Heart right ventricle (tissue), 16 donors: ENCODE measurements around the gene ARHGAP42. TPM values are rescaled to one million over a fixed set of nuclear protein-coding genes. Genes with fewer than 3 reads are reported as not detected.
A peak's percentile ranks its signal among the peaks of the same experiment; 100 is the strongest.
"Not testable (repeated sequence)": the region's sequence is repeated elsewhere in the genome, so short reads cannot be mapped to it uniquely, and the experiment has no call there.

Experiments
- ATAC-seq, 8 donors: fragments of 200-7000 bp; cut with Tn5 transposase; one replicate each; pipeline ENCODE4 v1.9.1; 2020; ENCODE audit warnings: mild to moderate bottlenecking in 8 of 8, moderate library complexity in 8 of 8, moderate number of reproducible peaks in 1 of 8
- DNase-seq, 2 donors: peaks; one replicate each; pipeline ENCODE4 v3.0.0-alpha.2; 2020
- H3K27ac ChIP-seq, 10 donors: fragments of 200-600 bp; sonication (generic) in 2 of 10; one replicate each; pipeline versions ENCODE4 v1.5.0 to v1.8.0; 2020 to 2022; ENCODE audit warnings: mild to moderate bottlenecking in 3 of 10
- H3K27me3 ChIP-seq, 7 donors: fragments of 200-600 bp; one replicate each; pipeline ENCODE4 v1.8.0; 2021 to 2022; ENCODE audit warnings: mild to moderate bottlenecking in 2 of 7
- H3K36me3 ChIP-seq, 9 donors: fragments of 200-600 bp; sonication (generic) in 1 of 9; one replicate each; pipeline versions ENCODE4 v1.5.0 to v1.8.0; 2020 to 2022; ENCODE audit warnings: mild to moderate bottlenecking in 2 of 9
- H3K4me1 ChIP-seq, 9 donors: fragments of 200-600 bp; sonication (generic) in 1 of 9; one replicate each; pipeline versions ENCODE4 v1.5.0 to v1.8.0; 2020 to 2022; ENCODE audit warnings: mild to moderate bottlenecking in 4 of 9
- H3K4me3 ChIP-seq, 10 donors: fragments of 200-600 bp; sonication (generic) in 2 of 10; one replicate each; pipeline versions ENCODE4 v1.5.0 to v1.8.0; 2020 to 2022; ENCODE audit warnings: mild to moderate bottlenecking in 7 of 10, moderate library complexity in 2 of 10
- H3K9me3 ChIP-seq, 11 donors: fragments of 200-600 bp in 10 of 11; sonication (generic) in 2 of 11; one replicate each; pipeline versions ENCODE4 v1.5.0 to v1.8.0; 2013 to 2022; ENCODE audit warnings: mild to moderate bottlenecking in 2 of 11, control low read depth in 1 of 11, moderate library complexity in 1 of 11
- WGBS, 2 donors: extraction: QIAGEN DNeasy Blood & Tissue Kit; methylation state at CpG; one replicate each; pipeline ENCODE4 v1.1.7; 2013; ENCODE audit warnings: inconsistent platforms in 1 of 2; 5-methylcytosine and 5-hydroxymethylcytosine counted together
- intact Hi-C, 10 donors: fragments of 100-400 bp; cut with DNase I; formaldehyde crosslinking; loops; one replicate each; pipeline versions ENCODE4 v1.11.1 to v1.14.2; 2022
- polyA plus RNA-seq, 2 donors: library from polyadenylated mRNA; stranded (reverse); fragments of 200-250 nt; gene quantifications; one replicate each; pipeline ENCODE4 v1.2.3, GENCODE V29; 2013
- total RNA-seq, 10 donors: library from RNA; stranded (reverse); fragmentation: NEBNext Ultra II Directional in 3 of 10; extraction: Animal tissue kit (Norgen Biotek cat#: 25700) in 3 of 10; gene quantifications; one replicate each; pipeline versions ENCODE4 v1.2.1 to v1.2.4, GENCODE V29; 2021 to 2023
- TF ChIP-seq, protein P1 (sequence below), 9 donors: fragments of 200-600 bp; sonication (generic) in 2 of 9; IDR thresholded peaks; one replicate each; pipeline versions ENCODE4 v1.5.0 to v1.8.0; 2021 to 2022; ENCODE audit warnings: antibody characterized with exemption in 9 of 9, mild to moderate bottlenecking in 5 of 9, moderate library complexity in 1 of 9
- donor health status: Arrhythmogenic right ventricular cardiomyopathy.
- donor health status: ischemic (EF 13 %, LVEDD 7.1; RV severe dilation, severe dysfunction).
- donor health status: healthy with polysubstance abuse.
- donor health status: DM: no; HTN: yes; CAD: no.
- donor health status: DM: no; HTN: no; CAD: no.
- donor health status: ischemic (EF 25% LVEDD 6.9; RV normal size, moderate dysfunction).
- donor health status: ischemic (EF 25% LVEDD 5.7; RV mildly dilated, moderate dysfunction).
- donor health status: healthy.
- donor health status: DM: yes; HTN: yes; CAD: no.
- donor health status: Ischemic cardiomyopathy.
- donor health status: ischemic (EF 35%, LVEDD 5.7; RV mildly dilated, moderate dysfunction).
- donor health status: nonischemic (EF 11% LVEDD 7.7; RV severe dilation, severe dysfunction).
- donor health status: DM: yes; HTN: yes; CAD: no.
- donor health status: PGD.
- donor health status: ischemic (EF 29% LVEDD 5.4; RV normal size, mild dysfunction).
- donor health status: nonischemic (EF 23%, LVEDD 6.1; RV moderate dilation, normal function).

ARHGAP42 gene
- total and polyA plus RNA-seq, 12 donors: 3.9 to 13.1 (median 8.8) TPM

DNA sequence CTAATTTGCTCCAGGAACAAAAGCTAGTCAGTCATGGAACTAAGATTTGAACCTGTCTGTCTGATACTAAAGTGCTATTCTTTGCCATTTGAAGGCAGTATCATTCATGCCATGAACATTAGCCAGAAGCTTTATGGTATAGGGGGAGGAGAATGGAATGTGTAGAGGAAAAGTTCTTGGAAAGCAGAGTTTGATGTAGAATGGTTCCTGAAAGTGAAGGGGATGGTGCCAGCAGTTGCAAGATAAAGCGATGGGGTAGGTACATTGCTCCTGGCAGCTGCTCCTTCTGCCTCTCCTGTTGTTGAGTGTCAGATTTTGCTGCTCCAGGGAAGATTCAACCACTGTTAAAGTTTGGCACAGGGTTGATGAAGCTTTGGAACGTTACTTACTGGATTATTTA lies 53.4 kb downstream of the ARHGAP42 start:
- DNase-seq: no peak
- Histone ChIP-seq H3K4me3 (no peak overlapping the region), H3K27me3 (no peaks in the 10 kb centered on the region), H3K36me3 (no peaks in the 10 kb centered on the region), H3K9me3 (no peaks in the 10 kb centered on the region), H3K27ac (peak overlapping the region in 8 of 10 donors; percentile 19 to 83 (median 54)), H3K4me1 (peaks cover 7 to 72% (median 46%) of the 10 kb centered on the region in 9 donors)
- TF ChIP-seq, protein P1, sequence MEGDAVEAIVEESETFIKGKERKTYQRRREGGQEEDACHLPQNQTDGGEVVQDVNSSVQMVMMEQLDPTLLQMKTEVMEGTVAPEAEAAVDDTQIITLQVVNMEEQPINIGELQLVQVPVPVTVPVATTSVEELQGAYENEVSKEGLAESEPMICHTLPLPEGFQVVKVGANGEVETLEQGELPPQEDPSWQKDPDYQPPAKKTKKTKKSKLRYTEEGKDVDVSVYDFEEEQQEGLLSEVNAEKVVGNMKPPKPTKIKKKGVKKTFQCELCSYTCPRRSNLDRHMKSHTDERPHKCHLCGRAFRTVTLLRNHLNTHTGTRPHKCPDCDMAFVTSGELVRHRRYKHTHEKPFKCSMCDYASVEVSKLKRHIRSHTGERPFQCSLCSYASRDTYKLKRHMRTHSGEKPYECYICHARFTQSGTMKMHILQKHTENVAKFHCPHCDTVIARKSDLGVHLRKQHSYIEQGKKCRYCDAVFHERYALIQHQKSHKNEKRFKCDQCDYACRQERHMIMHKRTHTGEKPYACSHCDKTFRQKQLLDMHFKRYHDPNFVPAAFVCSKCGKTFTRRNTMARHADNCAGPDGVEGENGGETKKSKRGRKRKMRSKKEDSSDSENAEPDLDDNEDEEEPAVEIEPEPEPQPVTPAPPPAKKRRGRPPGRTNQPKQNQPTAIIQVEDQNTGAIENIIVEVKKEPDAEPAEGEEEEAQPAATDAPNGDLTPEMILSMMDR (IDR thresholded peaks at IDR 0.05): no peak
- intact Hi-C loops: loop anchor here in 1 of 10 donors (5.0 kb wide), 1 partner anchor 52 kb away; no protein-coding TSS in a partner anchor
- peak in 6 of 8 donors; percentile 27 to 68 (median 52) for ATAC-seq
- WGBS, 2 donors: 22 to 38% methylated on average over 2 of the region's 2 CpGs

DNA sequence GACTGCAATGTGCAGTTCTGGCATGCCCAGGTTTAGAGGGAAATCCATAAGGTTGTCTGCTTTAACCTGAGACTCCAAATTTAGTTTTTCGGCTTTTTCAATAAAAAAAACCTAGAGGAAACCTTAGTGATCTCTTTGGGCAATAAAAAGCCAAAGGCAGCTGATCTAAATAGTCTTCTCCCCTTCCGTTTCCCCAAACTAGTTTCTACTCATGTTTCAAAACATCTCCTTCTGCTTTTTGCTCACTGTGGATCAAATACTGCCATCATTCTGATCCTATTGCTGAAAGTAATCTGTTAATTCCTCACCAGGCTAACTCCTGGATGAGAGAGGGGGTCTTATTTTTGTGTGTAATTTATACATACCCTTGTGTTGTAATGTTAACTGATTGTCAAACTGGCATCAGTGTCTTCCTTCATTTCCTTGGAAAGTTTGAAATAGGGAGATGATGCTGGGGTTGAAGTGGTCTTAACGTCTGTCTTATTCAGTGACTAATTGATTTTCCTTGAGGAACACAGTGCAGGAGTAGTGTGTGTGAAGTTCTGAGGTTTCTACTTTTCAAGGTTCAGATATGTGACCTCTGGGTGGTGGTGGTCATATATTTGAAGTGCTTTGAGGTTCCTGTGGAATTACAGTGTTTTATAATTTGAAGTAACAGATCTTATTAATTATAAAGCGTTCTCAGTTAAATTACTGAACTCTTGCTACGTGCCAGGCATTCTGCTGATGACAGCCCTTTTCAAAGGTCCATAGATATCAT lies 55.0 kb downstream of the ARHGAP42 start:
- Histone ChIP-seq H3K4me1 (peaks cover 7 to 71% (median 35%) of the 10 kb centered on the region in 9 donors), H3K36me3 (no peaks in the 10 kb centered on the region), H3K27ac (peak overlapping the region in 2 of 10 donors; percentile 0 to 66), H3K27me3 (no peaks in the 10 kb centered on the region), H3K4me3 (no peak overlapping the region), H3K9me3 (no peaks in the 10 kb centered on the region)
- DNase-seq (no peak), ATAC-seq (no peak)
- TF ChIP-seq, protein P1 (IDR thresholded peaks at IDR 0.05): no peak
- WGBS, 2 donors: 84 to 86% methylated on average over 5 of the region's 5 CpGs
- intact Hi-C loops: loop anchor here in 1 of 10 donors (5.0 kb wide), 1 partner anchor 50 kb away; no protein-coding TSS in a partner anchor

DNA sequence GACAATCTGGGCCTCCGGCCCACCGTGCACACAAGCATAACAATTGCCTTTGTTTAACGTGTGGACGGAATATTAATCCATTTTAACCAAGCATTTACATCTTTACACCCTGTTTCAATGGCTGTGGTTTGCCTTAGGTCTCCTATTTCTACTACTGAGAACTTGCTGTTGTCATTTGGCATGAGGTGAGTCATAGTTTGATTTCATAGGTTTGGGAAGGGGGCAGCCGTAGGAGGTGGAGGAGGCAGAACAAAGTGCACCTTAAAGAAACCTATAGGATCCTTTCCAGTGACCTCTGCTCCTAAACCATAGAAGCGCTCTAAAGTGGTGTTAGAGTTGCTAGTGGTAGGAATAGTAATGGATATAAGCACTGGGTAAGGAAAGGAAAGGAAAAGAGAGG lies 59.4 kb downstream of the ARHGAP42 start:
- no peaks in the 10 kb centered on the region for H3K27me3 ChIP-seq
- peaks cover 0 to 10% (median 0%) of the 10 kb centered on the region in 9 donors for H3K36me3 ChIP-seq
- intact Hi-C loops: loop anchor here in 1 of 10 donors (5.0 kb wide), 1 partner anchor 81 kb away; no protein-coding TSS in a partner anchor
- H3K27ac ChIP-seq: no peak overlapping the region
- H3K9me3 ChIP-seq: peaks cover 0 to 25% (median 12%) of the 10 kb centered on the region in 11 donors
- ATAC-seq (no peak), DNase-seq (no peak)
- peaks cover 0 to 32% (median 6%) of the 10 kb centered on the region in 9 donors for H3K4me1 ChIP-seq
- TF ChIP-seq, protein P1 (IDR thresholded peaks at IDR 0.05): no peak
- no peak overlapping the region for H3K4me3 ChIP-seq
- WGBS, 2 donors: 95 to 97% methylated on average over 6 of the region's 6 CpGs

DNA sequence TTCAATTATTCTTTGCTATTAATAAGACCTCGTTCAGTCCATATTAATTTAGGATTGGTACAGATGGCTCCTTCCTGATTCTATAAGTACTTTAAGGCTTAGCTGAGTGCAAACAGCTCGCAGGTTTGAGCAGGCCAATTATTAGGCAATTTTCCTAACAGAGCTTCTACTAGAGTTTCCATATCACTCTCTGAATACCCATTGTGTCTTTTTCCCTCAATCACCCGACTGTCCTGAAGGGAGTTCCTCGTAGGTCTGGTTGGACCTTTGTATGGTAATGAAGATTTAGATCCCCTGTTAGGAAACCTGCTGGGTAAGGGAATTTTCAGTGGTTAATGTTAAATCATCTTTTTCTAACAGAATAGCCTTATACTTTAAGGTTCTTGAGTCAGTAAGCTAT lies 61.1 kb downstream of the ARHGAP42 start:
- DNase-seq (no peak), ATAC-seq (no peak)
- Histone ChIP-seq H3K4me1 (peaks cover 0 to 29% (median 4%) of the 10 kb centered on the region in 9 donors), H3K36me3 (peaks cover 0 to 10% (median 0%) of the 10 kb centered on the region in 9 donors), H3K27ac (no peak overlapping the region), H3K9me3 (peaks cover 0 to 25% (median 12%) of the 10 kb centered on the region in 11 donors), H3K4me3 (no peak overlapping the region), H3K27me3 (no peaks in the 10 kb centered on the region)
- intact Hi-C loops: loop anchor here in 1 of 10 donors (5.0 kb wide), 1 partner anchor 79 kb away; no protein-coding TSS in a partner anchor
- TF ChIP-seq, protein P1 (IDR thresholded peaks at IDR 0.05): no peak
- WGBS, 2 donors: 82 to 85% methylated on average over 4 of the region's 4 CpGs

- not testable (repeated sequence) for H3K4me3 ChIP-seq, H3K36me3 ChIP-seq, ATAC-seq, DNase-seq, H3K27me3 ChIP-seq, H3K27ac ChIP-seq
- peaks cover 0 to 32% (median 13%) of the 10 kb centered on the region in 9 donors for H3K4me1 ChIP-seq
- H3K9me3 ChIP-seq: peaks cover 0 to 25% (median 12%) of the 10 kb centered on the region in 11 donors
- 96 to 97% methylated on average over 10 of the region's 10 CpGs for WGBS, 2 donors
- intact Hi-C loops: loop anchor here in 1 of 10 donors (5.0 kb wide), 1 partner anchor 77 kb away; no protein-coding TSS in a partner anchor
These were observed 62.9 kb downstream of the ARHGAP42 start for GRCh38 chr11:100749887-100750565.

GRCh38 chr11:100750566-100750891 lies 63.4 kb downstream of the ARHGAP42 start:
- 97 to 98% methylated on average over 7 of the region's 7 CpGs for whole genome bisulfite sequencing, 2 donors
- DNase-seq, H3K27me3 ChIP-seq, ATAC-seq, H3K27ac ChIP-seq, H3K36me3 ChIP-seq, H3K4me3 ChIP-seq, intact Hi-C loops: not testable (repeated sequence)
- H3K9me3 ChIP-seq: peaks cover 0 to 25% (median 12%) of the 10 kb centered on the region in 11 donors
- peaks cover 0 to 35% (median 13%) of the 10 kb centered on the region in 9 donors for H3K4me1 ChIP-seq
